ENCODE measurements around the gene PRKCE. TPM values are rescaled to one million over a fixed set of nuclear protein-coding genes. Genes with fewer than 3 reads are reported as not detected.

PRKCE gene
- polyA plus RNA-seq, 4 donors = 7.9 to 9.2 (median 8.5) TPM

- DNase-seq (ENCODE audit: low read depth in 4 of 4, low spot score in 2 of 4) = no peak
These were observed 96.8 kb downstream of the PRKCE start for GRCh38 chr2:45748239-45748638.

GRCh38 chr2:45750001-45750400 is 98.5 kb downstream of the PRKCE start:
- no peak for DNase-seq (ENCODE audit: low read depth in 4 of 4, low spot score in 2 of 4)

- DNase-seq (ENCODE audit: low read depth in 4 of 4, low spot score in 2 of 4) = no peak
These were observed 99.0 kb downstream of the PRKCE start for GRCh38 chr2:45750484-45750883.

- no peak for DNase-seq (ENCODE audit: low read depth in 4 of 4, low spot score in 2 of 4)
These were observed 101.9 kb downstream of the PRKCE start for GRCh38 chr2:45753381-45753780.

- DNase-seq (ENCODE audit: low read depth in 4 of 4, low spot score in 2 of 4) = no peak
These were observed 102.9 kb downstream of the PRKCE start for GRCh38 chr2:45754131-45755010.

GRCh38 chr2:45755585-45756335 is 104.3 kb downstream of the PRKCE start:
- no peak for DNase-seq (ENCODE audit: low read depth in 4 of 4, low spot score in 2 of 4)

- DNase-seq (ENCODE audit: low read depth in 4 of 4, low spot score in 2 of 4) = no peak
These were observed 106.5 kb downstream of the PRKCE start for GRCh38 chr2:45758018-45758417.

GRCh38 chr2:45759310-45759851 is 107.9 kb downstream of the PRKCE start:
- DNase-seq (ENCODE audit: low read depth in 4 of 4, low spot score in 2 of 4) = no peak

GRCh38 chr2:45761635-45762034 is 110.2 kb downstream of the PRKCE start:
- no peak for DNase-seq (ENCODE audit: low read depth in 4 of 4, low spot score in 2 of 4)

GRCh38 chr2:45763255-45763654 is 111.8 kb downstream of the PRKCE start:
- DNase-seq (ENCODE audit: low read depth in 4 of 4, low spot score in 2 of 4) = no peak

- no peak for DNase-seq (ENCODE audit: low read depth in 4 of 4, low spot score in 2 of 4)
These were observed 112.3 kb downstream of the PRKCE start for GRCh38 chr2:45763797-45764196.

- DNase-seq (ENCODE audit: low read depth in 4 of 4, low spot score in 2 of 4) = no peak
These were observed 113.7 kb downstream of the PRKCE start for GRCh38 chr2:45765007-45765727.

GRCh38 chr2:45765728-45766254 is 114.3 kb downstream of the PRKCE start:
- DNase-seq (ENCODE audit: low read depth in 4 of 4, low spot score in 2 of 4) = no peak

GRCh38 chr2:45768208-45768607 is 116.7 kb downstream of the PRKCE start:
- no peak for DNase-seq (ENCODE audit: low read depth in 4 of 4, low spot score in 2 of 4)

- DNase-seq (ENCODE audit: low read depth in 4 of 4, low spot score in 2 of 4) = no peak
These were observed 117.6 kb downstream of the PRKCE start for GRCh38 chr2:45769056-45769455.

GRCh38 chr2:45769854-45770576 is 118.5 kb downstream of the PRKCE start:
- DNase-seq (ENCODE audit: low read depth in 4 of 4, low spot score in 2 of 4) = no peak

GRCh38 chr2:45770811-45771210 is 119.3 kb downstream of the PRKCE start:
- DNase-seq (ENCODE audit: low read depth in 4 of 4, low spot score in 2 of 4) = no peak

GRCh38 chr2:45771261-45771660 is 119.8 kb downstream of the PRKCE start:
- peak in 2 of 4 donors; percentile 17 to 45 for DNase-seq (ENCODE audit: low read depth in 4 of 4, low spot score in 2 of 4)

GRCh38 chr2:45772038-45772437 is 120.6 kb downstream of the PRKCE start:
- no peak for DNase-seq (ENCODE audit: low read depth in 4 of 4, low spot score in 2 of 4)

GRCh38 chr2:45773909-45774308 is 122.4 kb downstream of the PRKCE start:
- DNase-seq (ENCODE audit: low read depth in 4 of 4, low spot score in 2 of 4) = no peak

All from left renal cortex interstitium (tissue), 4 donors.